H9 (cell line): Measurements from ENCODE around the gene SEMA5A. TPM values are rescaled to one million over a fixed set of nuclear protein-coding genes. Genes with fewer than 3 reads are reported as not detected.

Source experiments
- DNase-seq: peaks from one replicate; pipeline ENCODE4 v3.0.0-alpha.2; 2017
- H2AFZ ChIP-seq: one replicate; pipeline ENCODE4 v1.6.1; 2013; ENCODE audit warnings: mild to moderate bottlenecking, low read length, control low read depth, moderate library complexity
- H2AK5ac ChIP-seq: 2 replicates; pipeline ENCODE4 v1.6.1; 2013; ENCODE audit warnings: low read length, control low read depth, mixed read lengths; ENCODE audit not compliant: insufficient read length
- H2BK120ac ChIP-seq: one replicate; pipeline ENCODE4 v1.6.1; 2013; ENCODE audit warnings: low read depth, mild to moderate bottlenecking, low read length, control low read depth, inconsistent platforms; ENCODE audit not compliant: poor library complexity, severe bottlenecking
- H2BK12ac ChIP-seq: 2 replicates; pipeline ENCODE4 v1.6.1; 2013; ENCODE audit warnings: low read length, control low read depth, mixed read lengths, low read depth; ENCODE audit not compliant: insufficient read length
- H2BK15ac ChIP-seq: 2 replicates; pipeline ENCODE4 v1.6.1; 2013; ENCODE audit warnings: low read depth, low read length, control low read depth
- H2BK20ac ChIP-seq: one replicate; pipeline ENCODE4 v1.6.1; 2013; ENCODE audit warnings: low read depth, mild to moderate bottlenecking, low read length, control low read depth, inconsistent platforms; ENCODE audit not compliant: poor library complexity, severe bottlenecking
- H2BK5ac ChIP-seq: 2 replicates; pipeline ENCODE4 v1.6.1; 2013; ENCODE audit warnings: low read length, control low read depth, mixed read lengths; ENCODE audit not compliant: insufficient read length
- H3K14ac ChIP-seq: 2 replicates; pipeline ENCODE4 v1.6.1; 2013; ENCODE audit warnings: low read length, control low read depth; ENCODE audit not compliant: insufficient read depth
- H3K18ac ChIP-seq: 2 replicates; pipeline ENCODE4 v1.6.1; 2013; ENCODE audit warnings: low read depth, mild to moderate bottlenecking, mixed read lengths, low read length, control low read depth; ENCODE audit not compliant: insufficient read length
- H3K23ac ChIP-seq: 2 replicates; pipeline ENCODE4 v1.6.1; 2013; ENCODE audit warnings: low read length, control low read depth, mixed read lengths, low read depth; ENCODE audit not compliant: insufficient read length
- H3K23me2 ChIP-seq: 2 replicates; pipeline ENCODE4 v1.6.1; 2013; ENCODE audit warnings: low read depth, mild to moderate bottlenecking, mixed read lengths, low read length, control low read depth; ENCODE audit not compliant: insufficient read length, poor library complexity, severe bottlenecking
- H3K27ac ChIP-seq: 2 replicates; pipeline ENCODE4 v1.5.1; 2013; ENCODE audit warnings: low read length, control low read depth, mixed read lengths, low read depth; ENCODE audit not compliant: insufficient read length
- H3K27me3 ChIP-seq: 2 replicates; pipeline ENCODE4 v1.6.1; 2013; ENCODE audit warnings: low read length, control low read depth, inconsistent platforms; ENCODE audit not compliant: insufficient read depth
- H3K4ac ChIP-seq: 2 replicates; pipeline ENCODE4 v1.6.1; 2013; ENCODE audit warnings: low read depth, mild to moderate bottlenecking, control low read depth, inconsistent platforms, low read length, moderate library complexity
- H3K4me1 ChIP-seq: 2 replicates; pipeline ENCODE4 v1.6.1; 2013; ENCODE audit warnings: low read length, control low read depth, inconsistent platforms; ENCODE audit not compliant: insufficient read depth
- H3K4me2 ChIP-seq: 2 replicates; pipeline ENCODE4 v1.6.1; 2013; ENCODE audit warnings: low read length, control low read depth, mixed read lengths; ENCODE audit not compliant: insufficient read length, insufficient read depth
- H3K56ac ChIP-seq: 2 replicates; pipeline ENCODE4 v1.6.1; 2013; ENCODE audit warnings: low read depth, mild to moderate bottlenecking, mixed read lengths, low read length, control low read depth; ENCODE audit not compliant: insufficient read length
- H3K79me1 ChIP-seq: 2 replicates; pipeline ENCODE4 v1.6.1; 2013; ENCODE audit warnings: low read depth, mild to moderate bottlenecking, moderate library complexity, low read length, control low read depth, inconsistent platforms; ENCODE audit not compliant: insufficient read depth, poor library complexity, severe bottlenecking
- H3K79me2 ChIP-seq: 2 replicates; pipeline ENCODE4 v1.6.1; 2013; ENCODE audit warnings: low read length, control low read depth, inconsistent platforms; ENCODE audit not compliant: insufficient read depth
- H3K9ac ChIP-seq: 2 replicates; pipeline ENCODE4 v1.6.1; 2013; ENCODE audit warnings: low read length, control low read depth, mixed read lengths; ENCODE audit not compliant: insufficient read length; ENCODE audit errors: extremely low read depth
- H3K9me3 ChIP-seq: one replicate; pipeline ENCODE4 v1.6.1; 2013; ENCODE audit warnings: low read depth, low read length, inconsistent platforms; ENCODE audit not compliant: control insufficient read depth
- H3T11ph ChIP-seq: one replicate; pipeline ENCODE4 v1.6.1; 2013; ENCODE audit warnings: mild to moderate bottlenecking, low read length, control low read depth, inconsistent platforms
- H4K20me1 ChIP-seq: one replicate; pipeline ENCODE4 v1.6.1; 2013; ENCODE audit not compliant: control insufficient read depth, insufficient read length, insufficient read depth
- H4K5ac ChIP-seq: 2 replicates; pipeline ENCODE4 v1.6.1; 2013; ENCODE audit warnings: low read depth, mild to moderate bottlenecking, mixed read lengths, low read length, control low read depth; ENCODE audit not compliant: insufficient read length
- H4K8ac ChIP-seq: replicated peaks from 2 replicates; pipeline ENCODE4 v1.6.1; 2013; ENCODE audit warnings: low read length, control low read depth, mixed read lengths, low read depth; ENCODE audit not compliant: insufficient read length
- H4K91ac ChIP-seq: 2 replicates; pipeline ENCODE4 v1.6.1; 2013; ENCODE audit warnings: low read depth, mild to moderate bottlenecking, moderate library complexity, mixed read lengths, low read length, control low read depth; ENCODE audit not compliant: insufficient read length
- H3K27ac Mint-ChIP-seq, 3 experiments: 2 replicates in 2 of 3; 3 replicates in 1 of 3; pipeline ENCODE4 v1.8.0; 2020 to 2021; ENCODE audit warnings: mixed read lengths in 3 of 3, mild to moderate bottlenecking in 1 of 3, moderate library complexity in 1 of 3
- H3K27me3 Mint-ChIP-seq: 2 replicates; pipeline ENCODE4 v1.8.0; 2021; ENCODE audit warnings: low read depth, mild to moderate bottlenecking, moderate library complexity, mixed read lengths
- H3K36me3 Mint-ChIP-seq, 3 experiments: 2 replicates in 2 of 3; 3 replicates in 1 of 3; pipeline ENCODE4 v1.8.0; 2020 to 2021; ENCODE audit warnings: low read depth in 3 of 3, mixed read lengths in 3 of 3; ENCODE audit not compliant: insufficient read depth in 1 of 3
- H3K4me1 Mint-ChIP-seq, 2 experiments: 2 replicates each; pipeline ENCODE4 v1.8.0; 2020; ENCODE audit warnings: mixed read lengths in 2 of 2
- H3K4me3 Mint-ChIP-seq, 2 experiments: 2 replicates in 1 of 2; 3 replicates in 1 of 2; pipeline ENCODE4 v1.8.0; 2020 to 2021; ENCODE audit warnings: mild to moderate bottlenecking in 2 of 2, mixed read lengths in 2 of 2, moderate library complexity in 1 of 2
- H3K9me3 Mint-ChIP-seq, 2 experiments: 2 replicates in 1 of 2; 3 replicates in 1 of 2; pipeline ENCODE4 v1.8.0; 2020; ENCODE audit warnings: mild to moderate bottlenecking in 2 of 2, mixed read lengths in 2 of 2, moderate library complexity in 1 of 2
- CTCF ChIP-seq: fragments of 200-600 bp; sonication (generic); conservative IDR thresholded peaks from 3 replicates; pipeline ENCODE4 v1.8.0; 2021; ENCODE audit warnings: antibody characterized with exemption, mild to moderate bottlenecking
- WGBS: extraction: QIAGEN DNeasy Blood & Tissue Kit; methylation state at CpG from one replicate; pipeline ENCODE4 v1.1.7; 2013; ENCODE audit warnings: missing lambda C conversion rate, low lambda C conversion rate, mixed read lengths; ENCODE audit not compliant: insufficient read length; ENCODE audit errors: extremely low coverage; 5-methylcytosine and 5-hydroxymethylcytosine counted together
- total RNA-seq: library from RNA; stranded (reverse); gene quantifications from 2 replicates; pipeline ENCODE4 v1.2.1, GENCODE V29; 2021

The SEMA5A gene
- total RNA-seq, 1 experiment from 2014 or later = 4.3 TPM

GRCh38 chr5:9554122-9554521, 8.2 kb upstream of the SEMA5A start:
- DNase-seq = no peak
- Mint-ChIP-seq H3K27me3 (no peaks in the 10 kb centered on the region), H3K4me1 (peaks cover 2 to 6% of the 10 kb centered on the region in 2 experiments), H3K36me3 (peaks cover 12 to 23% (median 22%) of the 10 kb centered on the region in 3 experiments), H3K27ac (no peak overlapping the region), H3K9me3 (no peaks in the 10 kb centered on the region), H3K4me3 (no peak overlapping the region)
- Histone ChIP-seq H3K4me2 (no peak overlapping the region), H2BK12ac (no peak overlapping the region), H3K27ac (no peak overlapping the region), H3K9me3 (no peaks in the 10 kb centered on the region), H3T11ph (no peak overlapping the region), H2BK120ac (no peak overlapping the region), H3K14ac (no peak overlapping the region), H3K9ac (no peak overlapping the region), H2BK5ac (no peak overlapping the region), H4K20me1 (no peaks in the 10 kb centered on the region), H2BK20ac (no peak overlapping the region), H3K79me1 (no peaks in the 10 kb centered on the region), H4K5ac (no peak overlapping the region), H2BK15ac (no peak overlapping the region), H3K4ac (no peak overlapping the region), H3K4me1 (peaks cover 2% of the 10 kb centered on the region; the same call in 1 of the 2 replicates), H2AK5ac (no peak overlapping the region), H3K23ac (no peak overlapping the region), H3K27me3 (no peaks in the 10 kb centered on the region), H3K23me2 (no peaks in the 10 kb centered on the region), H4K8ac (no peak overlapping the region), H3K56ac (no peak overlapping the region), H3K79me2 (no peaks in the 10 kb centered on the region), H4K91ac (no peak overlapping the region), H3K18ac (no peak overlapping the region), H2AFZ (no peak overlapping the region)
- no peak for TF ChIP-seq CTCF
- 100% methylated on average over 1 of the region's 5 CpGs for WGBS
